OCI-LY1 (cell line): ENCODE data around the gene ARHGAP24.

ENCODE experiments used
- H2AFZ ChIP-seq: fragments of 200-600 bp; sonication (generic), shearing (Covaris generic); 2 replicates; pipeline ENCODE4 v1.6.0; 2014; ENCODE audit warnings: antibody characterized with exemption, mild to moderate bottlenecking, low read length
- H3F3A ChIP-seq: fragments of 200-600 bp; sonication (generic), shearing (Covaris generic); 2 replicates; pipeline ENCODE4 v1.6.0; 2014; ENCODE audit warnings: mild to moderate bottlenecking, antibody characterized with exemption, low read length, moderate library complexity; ENCODE audit not compliant: insufficient read depth
- H3K27ac ChIP-seq: fragments of 200-600 bp; sonication (generic); 2 replicates; pipeline ENCODE4 v1.5.1; 2014; ENCODE audit warnings: low read length, mixed run types, mild to moderate bottlenecking, low read depth; ENCODE audit not compliant: poor library complexity, severe bottlenecking
- H3K27me3 ChIP-seq: fragments of 200-600 bp; sonication (generic); 2 replicates; pipeline ENCODE4 v1.6.0; 2014; ENCODE audit warnings: antibody characterized with exemption, mild to moderate bottlenecking, low read length, moderate library complexity; ENCODE audit not compliant: insufficient read depth
- H3K36me3 ChIP-seq: fragments of 200-600 bp; sonication (generic); 2 replicates; pipeline ENCODE4 v1.6.1; 2014; ENCODE audit warnings: mild to moderate bottlenecking, antibody characterized with exemption, low read length, moderate library complexity, mixed read lengths; ENCODE audit not compliant: insufficient read depth
- H3K4me1 ChIP-seq: fragments of 200-600 bp; sonication (generic); 2 replicates; pipeline ENCODE4 v1.5.1; 2014; ENCODE audit warnings: mild to moderate bottlenecking, low read length, moderate library complexity; ENCODE audit not compliant: insufficient read depth, severe bottlenecking
- H3K4me2 ChIP-seq: fragments of 200-600 bp; sonication (generic), shearing (Covaris generic); 2 replicates; pipeline ENCODE4 v1.6.1; 2014; ENCODE audit warnings: low read length
- H3K4me3 ChIP-seq: fragments of 200-600 bp; sonication (generic); 2 replicates; pipeline ENCODE4 v1.5.1; 2014; ENCODE audit warnings: low read length, low read depth, mild to moderate bottlenecking, mixed read lengths; ENCODE audit not compliant: poor library complexity, severe bottlenecking
- H3K79me2 ChIP-seq: fragments of 200-600 bp; shearing (Covaris generic); 2 replicates; pipeline ENCODE4 v1.6.1; 2016; ENCODE audit warnings: mixed run types, low read length, mixed read lengths; ENCODE audit not compliant: insufficient read depth
- H3K9ac ChIP-seq: fragments of 200-600 bp; sonication (generic), shearing (Covaris generic); 2 replicates; pipeline ENCODE4 v1.6.1; 2014; ENCODE audit warnings: mild to moderate bottlenecking, low read length, mixed read lengths
- H3K9me2 ChIP-seq: fragments of 200-600 bp; sonication (generic), shearing (Covaris generic); 2 replicates; pipeline ENCODE4 v1.6.1; 2014; ENCODE audit warnings: low read depth, mild to moderate bottlenecking, low read length, mixed read lengths
- H3K9me3 ChIP-seq: fragments of 200-600 bp; shearing (Covaris generic); 2 replicates; pipeline ENCODE4 v1.6.1; 2014; ENCODE audit warnings: low read length, mixed read lengths
- H4K20me1 ChIP-seq: fragments of 200-600 bp; sonication (generic), shearing (Covaris generic); 2 replicates; pipeline ENCODE4 v1.6.0; 2016; ENCODE audit warnings: mild to moderate bottlenecking, low read length; ENCODE audit not compliant: insufficient read depth
- EZH2 ChIP-seq: fragments of 200-600 bp; sonication (generic), shearing (Covaris generic); IDR thresholded peaks from 2 replicates; pipeline ENCODE4 v1.8.0; 2017; ENCODE audit warnings: borderline replicate concordance, mixed run types, mild to moderate bottlenecking, antibody characterized with exemption, low read length, moderate library complexity, mixed read lengths
- TF ChIP-seq, protein P1 (sequence below): fragments of 200-600 bp; sonication (generic), shearing (Covaris generic); IDR thresholded peaks from 2 replicates; pipeline ENCODE4 v1.5.1; 2017; ENCODE audit warnings: mild to moderate bottlenecking, antibody characterized with exemption, low read length, moderate library complexity, mixed read lengths

Gene ARHGAP24

DNA sequence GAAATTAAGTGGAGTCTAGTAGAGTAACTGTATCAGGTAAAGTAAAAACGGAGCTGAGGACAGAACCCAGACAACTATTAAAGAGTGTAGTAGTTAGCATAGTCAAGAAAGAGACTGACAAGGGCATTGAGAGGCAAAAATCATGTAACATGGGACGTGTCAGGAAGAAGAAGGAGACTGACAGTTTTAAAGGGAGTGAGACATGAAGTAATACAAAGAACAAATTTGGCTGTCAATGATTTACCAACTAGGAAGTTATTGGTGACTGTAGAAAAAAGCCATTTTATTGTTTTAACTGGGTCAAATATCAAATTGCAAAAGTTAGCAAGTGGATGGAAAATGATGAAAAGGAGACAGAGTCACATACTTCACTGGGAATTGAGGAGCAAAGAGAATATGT, 462.6 kb downstream of the ARHGAP24 start:
- H3K9ac ChIP-seq = no peak overlapping the region
- no peaks in the 10 kb centered on the region for H3K27me3 ChIP-seq
- H2AFZ ChIP-seq = no peak overlapping the region
- no peak overlapping the region for H3K4me2 ChIP-seq
- H3K79me2 ChIP-seq = no peaks in the 10 kb centered on the region
- H3K9me3 ChIP-seq = no peaks in the 10 kb centered on the region
- H3K4me3 ChIP-seq = no peak overlapping the region
- H3F3A ChIP-seq = no peaks in the 10 kb centered on the region
- no peak overlapping the region for H3K27ac ChIP-seq
- H3K36me3 ChIP-seq = peaks cover 20% of the 10 kb centered on the region; the same call in 1 of the 2 replicates
- H3K9me2 ChIP-seq = no peaks in the 10 kb centered on the region
- no peaks in the 10 kb centered on the region for H4K20me1 ChIP-seq
- no peak for TF ChIP-seq EZH2
- TF ChIP-seq, protein P1, sequence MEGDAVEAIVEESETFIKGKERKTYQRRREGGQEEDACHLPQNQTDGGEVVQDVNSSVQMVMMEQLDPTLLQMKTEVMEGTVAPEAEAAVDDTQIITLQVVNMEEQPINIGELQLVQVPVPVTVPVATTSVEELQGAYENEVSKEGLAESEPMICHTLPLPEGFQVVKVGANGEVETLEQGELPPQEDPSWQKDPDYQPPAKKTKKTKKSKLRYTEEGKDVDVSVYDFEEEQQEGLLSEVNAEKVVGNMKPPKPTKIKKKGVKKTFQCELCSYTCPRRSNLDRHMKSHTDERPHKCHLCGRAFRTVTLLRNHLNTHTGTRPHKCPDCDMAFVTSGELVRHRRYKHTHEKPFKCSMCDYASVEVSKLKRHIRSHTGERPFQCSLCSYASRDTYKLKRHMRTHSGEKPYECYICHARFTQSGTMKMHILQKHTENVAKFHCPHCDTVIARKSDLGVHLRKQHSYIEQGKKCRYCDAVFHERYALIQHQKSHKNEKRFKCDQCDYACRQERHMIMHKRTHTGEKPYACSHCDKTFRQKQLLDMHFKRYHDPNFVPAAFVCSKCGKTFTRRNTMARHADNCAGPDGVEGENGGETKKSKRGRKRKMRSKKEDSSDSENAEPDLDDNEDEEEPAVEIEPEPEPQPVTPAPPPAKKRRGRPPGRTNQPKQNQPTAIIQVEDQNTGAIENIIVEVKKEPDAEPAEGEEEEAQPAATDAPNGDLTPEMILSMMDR = no peak
- no peaks in the 10 kb centered on the region for H3K4me1 ChIP-seq

DNA sequence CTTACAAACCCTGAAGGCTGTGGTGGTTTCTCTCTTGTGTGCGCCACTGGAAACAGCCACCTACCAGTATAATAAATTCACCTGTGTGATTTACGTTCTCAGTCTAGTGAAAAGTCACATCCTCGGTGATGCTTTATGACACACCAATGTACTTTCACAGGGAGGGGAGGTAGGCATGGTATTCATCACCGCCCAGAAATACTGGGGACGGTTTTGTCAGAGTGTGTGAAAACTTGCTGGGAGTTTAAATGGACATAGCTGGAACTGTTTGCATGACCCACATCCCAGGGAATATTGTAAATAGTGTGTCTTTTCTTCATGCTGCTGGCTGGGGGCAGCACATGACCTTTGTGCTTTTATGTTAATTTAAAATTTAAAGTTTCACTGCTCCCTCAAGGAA, 463.1 kb downstream of the ARHGAP24 start:
- Histone ChIP-seq H2AFZ (no peak overlapping the region), H3K9me3 (no peaks in the 10 kb centered on the region), H3K4me2 (no peak overlapping the region), H3K4me3 (no peak overlapping the region), H3K4me1 (no peaks in the 10 kb centered on the region), H3K79me2 (no peaks in the 10 kb centered on the region), H3F3A (no peaks in the 10 kb centered on the region), H3K9ac (no peak overlapping the region), H3K36me3 (peaks cover 23% of the 10 kb centered on the region), H3K9me2 (no peaks in the 10 kb centered on the region), H3K27ac (no peak overlapping the region), H4K20me1 (no peaks in the 10 kb centered on the region), H3K27me3 (no peaks in the 10 kb centered on the region)
- no peak for TF ChIP-seq EZH2
- TF ChIP-seq, protein P1 = no peak

DNA sequence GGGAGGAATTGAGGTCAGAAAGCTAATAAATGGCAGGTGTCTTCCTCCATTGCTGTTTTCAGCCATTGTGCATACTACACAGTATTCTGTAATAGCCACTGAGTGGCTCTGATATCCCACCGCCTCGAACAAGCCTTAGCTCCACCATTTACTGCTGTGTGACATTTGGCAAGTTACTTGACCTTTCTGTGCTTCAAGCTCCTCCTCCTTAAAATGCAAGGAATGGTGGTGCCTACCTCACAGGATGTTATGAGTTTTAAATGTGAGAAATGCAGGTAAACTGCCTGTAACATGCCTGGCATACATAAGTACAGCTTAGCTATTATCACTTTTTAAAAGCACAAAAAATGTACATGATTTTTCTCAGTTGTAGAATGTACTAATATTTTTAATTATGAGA, 464.0 kb downstream of the ARHGAP24 start:
- Histone ChIP-seq H3K9me3 (no peaks in the 10 kb centered on the region), H3K9ac (no peak overlapping the region), H3K36me3 (peaks cover 23% of the 10 kb centered on the region), H3F3A (no peaks in the 10 kb centered on the region), H3K27me3 (no peaks in the 10 kb centered on the region), H3K4me2 (no peak overlapping the region), H3K4me1 (no peaks in the 10 kb centered on the region), H3K27ac (no peak overlapping the region), H3K9me2 (no peaks in the 10 kb centered on the region), H3K4me3 (no peak overlapping the region), H2AFZ (no peak overlapping the region), H4K20me1 (no peaks in the 10 kb centered on the region), H3K79me2 (no peaks in the 10 kb centered on the region)
- no peak for TF ChIP-seq EZH2
- TF ChIP-seq, protein P1 = no peak
